ENCODE data around the gene FGF22. TPM values are rescaled to one million over a fixed set of nuclear protein-coding genes. Genes with fewer than 3 reads are reported as not detected.

The FGF22 gene
- total and polyA plus RNA-seq, 2 of the 13 experiments (the other 11 are each of a cell fraction or from before 2014, with no cell fraction given): 0.24 TPM; not detected in 1

DNA sequence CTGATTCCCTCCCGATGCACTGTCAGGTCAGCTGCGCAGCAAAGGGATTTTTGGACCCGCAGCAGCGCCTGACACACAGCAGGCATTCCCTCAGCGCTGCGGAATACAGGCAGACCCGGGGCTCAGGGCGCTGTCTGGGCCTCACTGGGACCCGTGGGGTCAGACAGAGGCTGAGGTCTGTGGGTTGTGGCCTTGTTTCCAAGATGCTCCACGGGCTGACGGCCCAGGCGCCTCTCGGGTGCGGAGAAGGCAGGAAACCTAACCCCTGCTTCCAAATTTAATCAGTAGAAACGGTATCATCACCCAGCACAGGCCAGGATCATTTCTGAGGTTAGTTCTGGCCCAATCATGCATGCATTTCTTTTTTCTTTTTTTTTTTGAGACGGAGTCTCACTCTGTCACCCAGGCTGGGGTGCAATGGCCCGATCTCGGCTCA is 24.0 kb downstream of the FGF22 start (continued):
- TF ChIP-seq CREB1 (IDR thresholded peaks at IDR 0.05) (no peak), CREB1 (CRISPR knock-in tag; IDR thresholded peaks at IDR 0.05) (no peak), ZNF746 (CRISPR knock-in tag; IDR thresholded peaks at IDR 0.05) (no peak), ZNF879 (CRISPR knock-in tag; IDR thresholded peaks at IDR 0.05) (no peak), SNRNP70 (IDR thresholded peaks at IDR 0.05; ENCODE audit: low read depth, low read length) (no peak), POLR2AphosphoS5 (IDR thresholded peaks at IDR 0.05; ENCODE audit: low read depth, low read length) (no peak), KAT8 (CRISPR knock-in tag; IDR thresholded peaks at IDR 0.05) (0 out of 2 replicates have a peak, but pooled peaks have one; percentile 10), GLI4 (CRISPR knock-in tag; IDR thresholded peaks at IDR 0.05; ENCODE audit: borderline replicate concordance) (no peak), MAZ (IDR thresholded peaks at IDR 0.05; ENCODE audit: borderline replicate concordance, low read depth, low read length) (no peak), MAZ (CRISPR knock-in tag; IDR thresholded peaks at IDR 0.05; ENCODE audit: low read depth) (no peak), NFATC3 (CRISPR knock-in tag; IDR thresholded peaks at IDR 0.05) (no peak), ZNF510 (CRISPR knock-in tag; IDR thresholded peaks at IDR 0.05; ENCODE audit: low read depth) (no peak), NFIB (CRISPR knock-in tag; IDR thresholded peaks at IDR 0.05; ENCODE audit: borderline replicate concordance) (no peak), ZNF768 (CRISPR knock-in tag; IDR thresholded peaks at IDR 0.05) (peak; percentile 63)
- TF ChIP-seq, protein P1, sequence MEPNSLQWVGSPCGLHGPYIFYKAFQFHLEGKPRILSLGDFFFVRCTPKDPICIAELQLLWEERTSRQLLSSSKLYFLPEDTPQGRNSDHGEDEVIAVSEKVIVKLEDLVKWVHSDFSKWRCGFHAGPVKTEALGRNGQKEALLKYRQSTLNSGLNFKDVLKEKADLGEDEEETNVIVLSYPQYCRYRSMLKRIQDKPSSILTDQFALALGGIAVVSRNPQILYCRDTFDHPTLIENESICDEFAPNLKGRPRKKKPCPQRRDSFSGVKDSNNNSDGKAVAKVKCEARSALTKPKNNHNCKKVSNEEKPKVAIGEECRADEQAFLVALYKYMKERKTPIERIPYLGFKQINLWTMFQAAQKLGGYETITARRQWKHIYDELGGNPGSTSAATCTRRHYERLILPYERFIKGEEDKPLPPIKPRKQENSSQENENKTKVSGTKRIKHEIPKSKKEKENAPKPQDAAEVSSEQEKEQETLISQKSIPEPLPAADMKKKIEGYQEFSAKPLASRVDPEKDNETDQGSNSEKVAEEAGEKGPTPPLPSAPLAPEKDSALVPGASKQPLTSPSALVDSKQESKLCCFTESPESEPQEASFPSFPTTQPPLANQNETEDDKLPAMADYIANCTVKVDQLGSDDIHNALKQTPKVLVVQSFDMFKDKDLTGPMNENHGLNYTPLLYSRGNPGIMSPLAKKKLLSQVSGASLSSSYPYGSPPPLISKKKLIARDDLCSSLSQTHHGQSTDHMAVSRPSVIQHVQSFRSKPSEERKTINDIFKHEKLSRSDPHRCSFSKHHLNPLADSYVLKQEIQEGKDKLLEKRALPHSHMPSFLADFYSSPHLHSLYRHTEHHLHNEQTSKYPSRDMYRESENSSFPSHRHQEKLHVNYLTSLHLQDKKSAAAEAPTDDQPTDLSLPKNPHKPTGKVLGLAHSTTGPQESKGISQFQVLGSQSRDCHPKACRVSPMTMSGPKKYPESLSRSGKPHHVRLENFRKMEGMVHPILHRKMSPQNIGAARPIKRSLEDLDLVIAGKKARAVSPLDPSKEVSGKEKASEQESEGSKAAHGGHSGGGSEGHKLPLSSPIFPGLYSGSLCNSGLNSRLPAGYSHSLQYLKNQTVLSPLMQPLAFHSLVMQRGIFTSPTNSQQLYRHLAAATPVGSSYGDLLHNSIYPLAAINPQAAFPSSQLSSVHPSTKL (CRISPR knock-in tag; IDR thresholded peaks at IDR 0.05): no peak
- TF ChIP-seq, protein P2, sequence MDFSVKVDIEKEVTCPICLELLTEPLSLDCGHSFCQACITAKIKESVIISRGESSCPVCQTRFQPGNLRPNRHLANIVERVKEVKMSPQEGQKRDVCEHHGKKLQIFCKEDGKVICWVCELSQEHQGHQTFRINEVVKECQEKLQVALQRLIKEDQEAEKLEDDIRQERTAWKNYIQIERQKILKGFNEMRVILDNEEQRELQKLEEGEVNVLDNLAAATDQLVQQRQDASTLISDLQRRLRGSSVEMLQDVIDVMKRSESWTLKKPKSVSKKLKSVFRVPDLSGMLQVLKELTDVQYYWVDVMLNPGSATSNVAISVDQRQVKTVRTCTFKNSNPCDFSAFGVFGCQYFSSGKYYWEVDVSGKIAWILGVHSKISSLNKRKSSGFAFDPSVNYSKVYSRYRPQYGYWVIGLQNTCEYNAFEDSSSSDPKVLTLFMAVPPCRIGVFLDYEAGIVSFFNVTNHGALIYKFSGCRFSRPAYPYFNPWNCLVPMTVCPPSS (IDR thresholded peaks at IDR 0.05): no peak
- TF ChIP-seq, protein P3, sequence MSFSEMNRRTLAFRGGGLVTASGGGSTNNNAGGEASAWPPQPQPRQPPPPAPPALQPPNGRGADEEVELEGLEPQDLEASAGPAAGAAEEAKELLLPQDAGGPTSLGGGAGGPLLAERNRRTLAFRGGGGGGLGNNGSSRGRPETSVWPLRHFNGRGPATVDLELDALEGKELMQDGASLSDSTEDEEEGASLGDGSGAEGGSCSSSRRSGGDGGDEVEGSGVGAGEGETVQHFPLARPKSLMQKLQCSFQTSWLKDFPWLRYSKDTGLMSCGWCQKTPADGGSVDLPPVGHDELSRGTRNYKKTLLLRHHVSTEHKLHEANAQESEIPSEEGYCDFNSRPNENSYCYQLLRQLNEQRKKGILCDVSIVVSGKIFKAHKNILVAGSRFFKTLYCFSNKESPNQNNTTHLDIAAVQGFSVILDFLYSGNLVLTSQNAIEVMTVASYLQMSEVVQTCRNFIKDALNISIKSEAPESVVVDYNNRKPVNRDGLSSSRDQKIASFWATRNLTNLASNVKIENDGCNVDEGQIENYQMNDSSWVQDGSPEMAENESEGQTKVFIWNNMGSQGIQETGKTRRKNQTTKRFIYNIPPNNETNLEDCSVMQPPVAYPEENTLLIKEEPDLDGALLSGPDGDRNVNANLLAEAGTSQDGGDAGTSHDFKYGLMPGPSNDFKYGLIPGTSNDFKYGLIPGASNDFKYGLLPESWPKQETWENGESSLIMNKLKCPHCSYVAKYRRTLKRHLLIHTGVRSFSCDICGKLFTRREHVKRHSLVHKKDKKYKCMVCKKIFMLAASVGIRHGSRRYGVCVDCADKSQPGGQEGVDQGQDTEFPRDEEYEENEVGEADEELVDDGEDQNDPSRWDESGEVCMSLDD (CRISPR knock-in tag; IDR thresholded peaks at IDR 0.05; ENCODE audit: borderline replicate concordance): no peak
- TF ChIP-seq, protein P4, sequence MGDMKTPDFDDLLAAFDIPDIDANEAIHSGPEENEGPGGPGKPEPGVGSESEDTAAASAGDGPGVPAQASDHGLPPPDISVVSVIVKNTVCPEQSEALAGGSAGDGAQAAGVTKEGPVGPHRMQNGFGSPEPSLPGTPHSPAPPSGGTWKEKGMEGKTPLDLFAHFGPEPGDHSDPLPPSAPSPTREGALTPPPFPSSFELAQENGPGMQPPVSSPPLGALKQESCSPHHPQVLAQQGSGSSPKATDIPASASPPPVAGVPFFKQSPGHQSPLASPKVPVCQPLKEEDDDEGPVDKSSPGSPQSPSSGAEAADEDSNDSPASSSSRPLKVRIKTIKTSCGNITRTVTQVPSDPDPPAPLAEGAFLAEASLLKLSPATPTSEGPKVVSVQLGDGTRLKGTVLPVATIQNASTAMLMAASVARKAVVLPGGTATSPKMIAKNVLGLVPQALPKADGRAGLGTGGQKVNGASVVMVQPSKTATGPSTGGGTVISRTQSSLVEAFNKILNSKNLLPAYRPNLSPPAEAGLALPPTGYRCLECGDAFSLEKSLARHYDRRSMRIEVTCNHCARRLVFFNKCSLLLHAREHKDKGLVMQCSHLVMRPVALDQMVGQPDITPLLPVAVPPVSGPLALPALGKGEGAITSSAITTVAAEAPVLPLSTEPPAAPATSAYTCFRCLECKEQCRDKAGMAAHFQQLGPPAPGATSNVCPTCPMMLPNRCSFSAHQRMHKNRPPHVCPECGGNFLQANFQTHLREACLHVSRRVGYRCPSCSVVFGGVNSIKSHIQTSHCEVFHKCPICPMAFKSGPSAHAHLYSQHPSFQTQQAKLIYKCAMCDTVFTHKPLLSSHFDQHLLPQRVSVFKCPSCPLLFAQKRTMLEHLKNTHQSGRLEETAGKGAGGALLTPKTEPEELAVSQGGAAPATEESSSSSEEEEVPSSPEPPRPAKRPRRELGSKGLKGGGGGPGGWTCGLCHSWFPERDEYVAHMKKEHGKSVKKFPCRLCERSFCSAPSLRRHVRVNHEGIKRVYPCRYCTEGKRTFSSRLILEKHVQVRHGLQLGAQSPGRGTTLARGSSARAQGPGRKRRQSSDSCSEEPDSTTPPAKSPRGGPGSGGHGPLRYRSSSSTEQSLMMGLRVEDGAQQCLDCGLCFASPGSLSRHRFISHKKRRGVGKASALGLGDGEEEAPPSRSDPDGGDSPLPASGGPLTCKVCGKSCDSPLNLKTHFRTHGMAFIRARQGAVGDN (CRISPR knock-in tag; IDR thresholded peaks at IDR 0.05): peak; percentile 49
